T-helper 1 cell treated with Interleukin-12 subunit alpha and Interleukin-12 subunit beta and Interleukin-4 antibody, amounts not matched to agents 30 μg/mL and 1 μg/mL, for 36 hours (primary cell): ENCODE data around the gene LRRC36.
A peak's percentile ranks its signal among the peaks of the same experiment; 100 is the strongest.

Experiments used
- H3K27ac Mint-ChIP-seq: one replicate; pipeline ENCODE4 v1.8.0; 2021; ENCODE audit warnings: mild to moderate bottlenecking, mixed read lengths
- H3K27me3 Mint-ChIP-seq: one replicate; pipeline ENCODE4 v1.8.0; 2021; ENCODE audit warnings: low read depth, mixed read lengths
- H3K36me3 Mint-ChIP-seq: one replicate; pipeline ENCODE4 v1.8.0; 2021; ENCODE audit warnings: low read depth, mixed read lengths
- H3K4me1 Mint-ChIP-seq: one replicate; pipeline ENCODE4 v1.8.0; 2021; ENCODE audit warnings: low read depth, mixed read lengths
- H3K4me3 Mint-ChIP-seq: one replicate; pipeline ENCODE4 v1.8.0; 2021; ENCODE audit warnings: mild to moderate bottlenecking, moderate library complexity, mixed read lengths
- H3K9me3 Mint-ChIP-seq: one replicate; pipeline ENCODE4 v1.8.0; 2021; ENCODE audit warnings: mixed read lengths

Gene LRRC36

GRCh38 chr16:67386861-67387455 lies 60.3 kb downstream of the LRRC36 start:
- H3K36me3 Mint-ChIP-seq: no peaks in the 10 kb centered on the region
- H3K4me1 Mint-ChIP-seq: no peaks in the 10 kb centered on the region
- H3K9me3 Mint-ChIP-seq: no peaks in the 10 kb centered on the region
- peaks cover 29% of the 10 kb centered on the region for H3K27me3 Mint-ChIP-seq
- H3K4me3 Mint-ChIP-seq: no peak overlapping the region
- H3K27ac Mint-ChIP-seq: no peak overlapping the region

GRCh38 chr16:67387479-67388079 lies 61.0 kb downstream of the LRRC36 start:
- H3K27ac Mint-ChIP-seq: no peak overlapping the region
- no peaks in the 10 kb centered on the region for H3K36me3 Mint-ChIP-seq
- no peaks in the 10 kb centered on the region for H3K9me3 Mint-ChIP-seq
- no peak overlapping the region for H3K4me3 Mint-ChIP-seq
- peaks cover 35% of the 10 kb centered on the region for H3K27me3 Mint-ChIP-seq
- H3K4me1 Mint-ChIP-seq: no peaks in the 10 kb centered on the region

GRCh38 chr16:67388191-67388590 lies 61.6 kb downstream of the LRRC36 start:
- Mint-ChIP-seq H3K27me3 (peaks cover 38% of the 10 kb centered on the region), H3K36me3 (no peaks in the 10 kb centered on the region), H3K9me3 (no peaks in the 10 kb centered on the region), H3K27ac (no peak overlapping the region), H3K4me1 (no peaks in the 10 kb centered on the region), H3K4me3 (no peak overlapping the region)

- H3K36me3 Mint-ChIP-seq: no peaks in the 10 kb centered on the region
- no peaks in the 10 kb centered on the region for H3K4me1 Mint-ChIP-seq
- no peaks in the 10 kb centered on the region for H3K9me3 Mint-ChIP-seq
- H3K27ac Mint-ChIP-seq: no peak overlapping the region
- H3K27me3 Mint-ChIP-seq: peaks cover 39% of the 10 kb centered on the region
- no peak overlapping the region for H3K4me3 Mint-ChIP-seq
Measured at GRCh38 chr16:67388591-67388990, 62.0 kb downstream of the LRRC36 start.

- H3K4me3 Mint-ChIP-seq: no peak overlapping the region
- H3K36me3 Mint-ChIP-seq: no peaks in the 10 kb centered on the region
- H3K9me3 Mint-ChIP-seq: no peaks in the 10 kb centered on the region
- peaks cover 47% of the 10 kb centered on the region for H3K27me3 Mint-ChIP-seq
- H3K4me1 Mint-ChIP-seq: peaks cover 4% of the 10 kb centered on the region
- no peak overlapping the region for H3K27ac Mint-ChIP-seq
Measured at GRCh38 chr16:67389911-67390815, 63.5 kb downstream of the LRRC36 start.

- no peaks in the 10 kb centered on the region for H3K36me3 Mint-ChIP-seq
- H3K4me3 Mint-ChIP-seq: no peak overlapping the region
- no peaks in the 10 kb centered on the region for H3K9me3 Mint-ChIP-seq
- H3K4me1 Mint-ChIP-seq: peaks cover 8% of the 10 kb centered on the region
- H3K27me3 Mint-ChIP-seq: peaks cover 47% of the 10 kb centered on the region
- H3K27ac Mint-ChIP-seq: no peak overlapping the region
Measured at GRCh38 chr16:67390816-67391423, 64.3 kb downstream of the LRRC36 start.

GRCh38 chr16:67391424-67392300 lies 65.0 kb downstream of the LRRC36 start:
- H3K27ac Mint-ChIP-seq: no peak overlapping the region
- H3K4me3 Mint-ChIP-seq: no peak overlapping the region

GRCh38 chr16:67392301-67393059 lies 65.9 kb downstream of the LRRC36 start:
- peaks cover 41% of the 10 kb centered on the region for H3K27me3 Mint-ChIP-seq
- H3K27ac Mint-ChIP-seq: no peak overlapping the region
- H3K36me3 Mint-ChIP-seq: no peaks in the 10 kb centered on the region
- no peak overlapping the region for H3K4me3 Mint-ChIP-seq
- H3K4me1 Mint-ChIP-seq: peaks cover 8% of the 10 kb centered on the region
- H3K9me3 Mint-ChIP-seq: no peaks in the 10 kb centered on the region

More at GRCh38 chr16:67391424-67392300, 65.0 kb downstream of the LRRC36 start:
- Mint-ChIP-seq H3K36me3 (no peaks in the 10 kb centered on the region), H3K4me1 (peaks cover 8% of the 10 kb centered on the region), H3K9me3 (no peaks in the 10 kb centered on the region), H3K27me3 (peaks cover 41% of the 10 kb centered on the region)

- H3K27me3 Mint-ChIP-seq: peaks cover 41% of the 10 kb centered on the region
- H3K4me1 Mint-ChIP-seq: peaks cover 8% of the 10 kb centered on the region
- H3K4me3 Mint-ChIP-seq: peak within 1 kb of the TSS; percentile 25
- H3K36me3 Mint-ChIP-seq: no peaks in the 10 kb centered on the region
- H3K9me3 Mint-ChIP-seq: no peaks in the 10 kb centered on the region
- H3K27ac Mint-ChIP-seq: no peak within 1 kb of the TSS
Measured at GRCh38 chr16:67393111-67393787, 66.6 kb downstream of the LRRC36 start, which contains the start of gene TPPP3. Gene TPPP3, minus strand, starts transcription at chr16:67393498. Its CDS starts 2,387 bp downstream, at chr16:67391111.

- Mint-ChIP-seq H3K27me3 (peaks cover 41% of the 10 kb centered on the region), H3K4me3 (no peak overlapping the region), H3K27ac (no peak overlapping the region), H3K36me3 (no peaks in the 10 kb centered on the region), H3K9me3 (no peaks in the 10 kb centered on the region), H3K4me1 (peaks cover 8% of the 10 kb centered on the region)
Measured at GRCh38 chr16:67393788-67394154, 67.2 kb downstream of the LRRC36 start.

GRCh38 chr16:67394155-67395104 lies 67.8 kb downstream of the LRRC36 start:
- H3K9me3 Mint-ChIP-seq: no peaks in the 10 kb centered on the region
- peak overlapping the region; percentile 25 for H3K4me3 Mint-ChIP-seq
- H3K36me3 Mint-ChIP-seq: no peaks in the 10 kb centered on the region
- no peak overlapping the region for H3K27ac Mint-ChIP-seq
- H3K4me1 Mint-ChIP-seq: peaks cover 8% of the 10 kb centered on the region
- H3K27me3 Mint-ChIP-seq: peaks cover 41% of the 10 kb centered on the region

- H3K27me3 Mint-ChIP-seq: peaks cover 41% of the 10 kb centered on the region
Measured at GRCh38 chr16:67395105-67395457, 68.5 kb downstream of the LRRC36 start.

More at GRCh38 chr16:67395105-67395457, 68.5 kb downstream of the LRRC36 start:
- no peaks in the 10 kb centered on the region for H3K9me3 Mint-ChIP-seq
- H3K4me3 Mint-ChIP-seq: no peak overlapping the region
- peaks cover 8% of the 10 kb centered on the region for H3K4me1 Mint-ChIP-seq
- no peaks in the 10 kb centered on the region for H3K36me3 Mint-ChIP-seq
- H3K27ac Mint-ChIP-seq: no peak overlapping the region
